Renal cortex interstitium (tissue), 11 donors: ENCODE results near the gene FHL3. TPM values are rescaled to one million over a fixed set of nuclear protein-coding genes. Genes with fewer than 3 reads are reported as not detected.
"Not testable (repeated sequence)": the region's sequence is repeated elsewhere in the genome, so short reads cannot be mapped to it uniquely, and the experiment has no call there.

Experiments
- DNase-seq, 11 donors: peaks; one replicate each; pipeline ENCODE4 v3.0.0-alpha.2; 2013; ENCODE audit warnings: low read depth in 9 of 11, low spot score in 4 of 11; ENCODE audit errors: extremely low read depth in 1 of 11
- polyA plus RNA-seq, 3 donors: library from polyadenylated mRNA; unstranded; fragments of 120-200 nt; gene quantifications; one replicate each; pipeline ENCODE4 v1.2.1, GENCODE V29; 2013; ENCODE audit not compliant: insufficient read length in 3 of 3

Gene FHL3
- polyA plus RNA-seq, 3 donors = 17.3 to 21.2 (median 18.9) TPM

DNA sequence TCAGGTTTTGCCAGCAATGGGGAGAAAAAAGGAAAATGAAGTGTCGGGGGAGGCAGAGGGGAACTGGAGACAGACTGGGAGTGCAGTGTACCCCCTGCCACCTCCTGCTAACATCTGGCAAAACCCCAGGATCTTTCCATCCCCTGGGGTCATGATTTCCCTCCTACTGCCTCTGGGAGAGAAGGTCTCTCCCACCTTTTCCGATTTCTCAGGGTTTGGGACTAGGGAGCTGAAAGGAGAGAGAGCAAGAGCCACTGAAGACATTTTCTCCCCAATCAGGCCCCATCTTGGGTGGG lies 5.1 kb downstream of the FHL3 start:
- DNase-seq = no peak

DNA sequence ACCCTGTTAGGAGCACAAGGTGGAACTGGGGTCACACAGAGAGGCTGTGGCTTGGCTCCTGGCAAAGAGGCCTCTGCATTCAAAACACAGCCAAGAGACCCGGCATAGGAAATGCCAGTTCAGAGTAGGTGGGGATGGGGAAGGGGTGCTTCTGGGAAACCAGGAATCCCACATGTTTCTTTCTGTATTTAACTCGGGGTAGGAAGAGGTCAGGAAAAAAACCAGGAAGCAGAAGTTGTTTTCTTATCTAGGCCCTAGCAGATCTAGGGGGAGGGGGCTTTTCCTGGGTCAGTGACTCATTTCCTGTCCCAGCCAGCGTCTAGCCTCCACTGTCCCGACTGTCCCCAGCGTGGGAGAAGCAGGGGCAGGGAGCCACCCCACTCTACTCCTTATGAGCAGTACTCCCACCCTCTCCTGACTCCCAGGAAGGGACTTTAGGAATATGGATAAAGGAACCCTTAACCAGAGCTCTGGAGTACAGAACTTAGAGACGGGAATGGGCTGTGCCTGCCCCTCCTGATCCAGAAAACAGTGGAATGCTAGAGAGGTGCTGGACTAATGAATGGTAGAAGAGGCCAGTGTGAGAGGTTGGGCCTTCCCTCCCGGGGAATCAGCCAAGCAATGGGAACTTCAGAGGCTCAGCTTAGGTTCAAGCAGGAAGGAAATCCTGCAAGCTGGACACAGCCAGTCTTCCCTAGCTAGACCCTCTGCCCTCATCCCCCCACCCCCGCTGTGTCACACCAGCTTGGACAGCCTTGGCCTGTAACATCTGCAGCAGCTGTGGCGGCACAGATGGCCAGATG lies 5.7 kb downstream of the FHL3 start:
- peak in 3 of 11 donors; percentile 72 to 78 (median 77) for DNase-seq

GRCh38 chr1:37998913-37999429 lies 6.3 kb downstream of the FHL3 start:
- DNase-seq = no peak

DNA sequence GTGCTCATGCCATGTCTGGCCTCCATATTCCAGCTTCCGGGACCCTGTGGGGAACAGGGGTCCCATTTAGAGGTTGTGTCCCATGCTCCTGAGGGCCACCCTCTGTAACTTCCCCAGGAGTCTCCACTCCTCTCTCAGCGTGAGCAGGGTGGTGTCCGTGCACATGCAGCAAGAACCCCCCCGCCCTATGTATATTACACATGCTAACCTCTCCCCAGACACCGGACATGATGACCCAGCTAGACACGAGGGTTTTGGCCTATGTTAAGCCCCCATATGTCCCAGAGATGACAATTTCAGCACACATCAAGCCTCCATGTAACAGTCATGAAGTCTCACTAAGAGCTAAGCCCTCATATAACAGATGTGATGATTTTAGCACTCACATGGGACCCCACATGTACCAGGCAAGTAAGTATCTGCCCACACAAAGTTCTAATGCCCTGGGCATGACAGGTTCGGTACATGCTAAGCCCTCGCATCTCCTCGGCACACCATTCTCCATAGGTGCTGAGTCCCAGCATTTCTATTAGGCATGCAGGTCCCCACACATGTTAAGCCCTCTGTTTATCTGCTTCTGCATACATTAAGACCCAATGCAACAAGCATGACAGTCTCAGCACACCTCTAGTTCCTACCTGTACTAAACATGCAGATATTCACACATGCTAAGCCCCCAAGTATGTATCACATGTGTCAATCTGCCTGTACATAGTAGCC lies 7.1 kb downstream of the FHL3 start:
- DNase-seq = no peak

DNA sequence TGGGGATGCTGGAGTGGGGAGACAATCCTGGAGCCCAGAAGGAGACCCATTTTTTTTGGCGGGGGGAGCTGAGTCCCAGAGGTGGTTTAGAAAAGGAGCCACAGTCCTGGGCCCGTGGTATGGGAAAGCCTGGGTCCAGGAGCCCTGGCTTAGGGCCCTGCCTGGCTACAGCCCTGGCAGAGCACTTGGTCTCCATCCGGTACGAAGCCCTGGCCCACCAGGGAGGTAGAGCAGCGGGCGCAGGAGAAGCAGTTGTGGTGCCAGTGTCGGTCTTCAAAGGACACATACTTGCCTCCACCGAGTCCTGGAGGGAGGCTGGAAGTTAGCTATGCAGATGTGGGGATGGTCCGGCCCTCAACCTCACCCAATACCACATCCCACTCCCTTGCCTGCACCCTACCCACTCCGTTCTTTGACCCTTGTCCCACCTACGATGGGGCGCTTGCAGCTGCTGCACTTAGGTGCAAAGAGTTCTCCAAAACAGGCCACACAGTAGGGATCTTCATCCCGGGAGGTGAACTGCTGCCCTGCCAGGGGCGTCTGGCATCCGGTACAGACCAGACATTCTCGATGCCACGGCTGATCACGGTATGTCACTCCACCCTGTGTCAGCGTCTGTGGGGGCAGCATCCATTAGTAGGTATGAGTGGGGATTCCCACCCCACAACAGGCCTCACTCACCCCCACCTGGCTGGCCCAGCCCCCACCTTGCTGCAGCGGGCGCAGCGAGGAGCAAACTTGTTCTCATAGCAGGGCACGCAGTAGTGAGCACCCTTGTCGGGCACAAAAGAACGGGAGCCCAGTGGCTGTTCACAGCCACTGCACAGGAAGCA lies 7.8 kb downstream of the FHL3 start:
- DNase-seq = no peak

GRCh38 chr1:37995751-37996345 lies 9.5 kb downstream of the FHL3 start:
- DNase-seq = peak in 6 of 11 donors; percentile 66 to 84 (median 75)

GRCh38 chr1:37994886-37995566 lies 10.3 kb downstream of the FHL3 start:
- no peak for DNase-seq

GRCh38 chr1:37989361-37989930 lies 15.9 kb downstream of the FHL3 start:
- no peak for DNase-seq

DNA sequence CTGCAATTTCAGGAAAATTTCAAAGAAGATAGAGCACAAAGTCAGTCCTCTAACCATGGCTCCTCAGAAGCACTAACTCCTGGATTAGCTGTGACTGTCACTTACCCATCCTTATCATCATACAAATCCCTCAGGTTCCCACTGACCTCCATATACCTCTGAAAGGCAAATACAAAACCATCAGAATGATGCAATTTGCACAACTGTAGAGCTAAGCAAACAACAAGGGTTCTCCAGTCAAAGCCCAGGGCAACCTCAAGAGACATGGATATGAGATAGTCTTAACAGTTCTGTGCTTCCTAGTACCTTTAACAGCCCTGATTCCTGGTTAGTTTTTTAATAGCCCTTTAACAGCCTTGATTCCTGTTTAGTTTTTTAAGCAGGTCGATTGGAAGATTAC lies 17.6 kb downstream of the FHL3 start:
- DNase-seq = no peak

DNA sequence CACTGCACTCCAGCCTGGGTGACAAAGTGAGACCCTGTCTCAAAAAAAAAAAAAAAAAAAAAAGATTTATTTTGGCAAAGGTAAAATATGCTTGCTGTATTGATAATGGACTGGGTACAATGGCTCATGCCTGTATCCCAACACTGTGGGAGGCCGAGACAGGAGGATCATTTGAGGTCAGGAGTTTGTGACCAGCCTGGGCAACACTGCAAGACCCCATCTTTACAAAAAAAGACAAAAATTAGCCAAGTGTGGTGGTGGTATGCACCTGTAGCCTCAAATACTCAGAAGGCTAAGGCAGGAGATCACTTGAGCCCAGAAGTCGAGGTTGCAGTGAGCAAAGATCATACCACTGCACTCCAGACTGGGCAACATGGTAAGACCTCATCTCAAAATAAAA lies 21.8 kb downstream of the FHL3 start:
- no peak for DNase-seq

DNA sequence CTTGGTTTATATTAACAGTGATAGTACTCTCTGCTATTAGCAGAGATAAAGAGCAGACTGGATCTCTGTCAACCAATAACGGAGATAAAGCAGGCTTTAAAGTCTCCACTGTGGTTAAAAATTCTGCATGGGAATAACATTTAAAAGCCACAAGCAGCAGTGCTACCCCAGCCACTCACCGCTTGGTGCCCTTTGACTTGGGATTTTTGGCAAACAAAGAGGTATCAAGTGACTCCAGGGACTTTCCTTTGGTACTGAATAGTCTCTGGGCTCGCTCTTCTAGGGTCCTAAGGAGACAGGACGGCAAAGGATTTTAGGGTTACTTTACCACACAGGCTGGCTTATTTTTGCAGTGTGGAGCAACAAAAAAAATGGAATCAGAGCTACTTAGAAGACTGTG lies 26.8 kb downstream of the FHL3 start:
- no peak for DNase-seq

DNA sequence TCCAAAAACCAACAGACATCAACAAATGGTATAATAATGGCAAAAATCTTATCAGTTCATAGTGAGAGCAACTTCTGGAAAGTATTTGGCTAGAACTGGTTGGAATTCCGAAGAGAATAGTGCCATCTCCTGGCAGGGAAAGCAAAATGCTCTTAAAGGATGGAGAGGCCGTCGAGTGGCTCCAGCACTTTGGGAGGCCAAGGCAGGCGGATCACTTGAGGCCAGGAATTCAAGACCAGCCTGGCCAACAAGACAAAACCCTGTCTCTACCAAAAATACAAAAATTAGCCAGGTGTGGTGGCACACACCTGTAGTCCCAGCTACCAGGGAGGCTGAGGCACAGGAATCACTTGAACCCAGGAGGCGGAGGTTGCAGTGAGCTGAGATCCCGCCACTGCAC lies 30.2 kb downstream of the FHL3 start:
- peak in 1 of 11 donors; percentile 15 for DNase-seq

GRCh38 chr1:37974567-37974966 lies 30.7 kb downstream of the FHL3 start:
- DNase-seq = no peak

GRCh38 chr1:37973684-37974083 lies 31.6 kb downstream of the FHL3 start:
- DNase-seq = not testable (repeated sequence)

GRCh38 chr1:37965301-37965700 lies 40.0 kb downstream of the FHL3 start:
- no peak for DNase-seq

GRCh38 chr1:37964106-37964505 lies 41.2 kb downstream of the FHL3 start:
- not testable (repeated sequence) for DNase-seq

DNA sequence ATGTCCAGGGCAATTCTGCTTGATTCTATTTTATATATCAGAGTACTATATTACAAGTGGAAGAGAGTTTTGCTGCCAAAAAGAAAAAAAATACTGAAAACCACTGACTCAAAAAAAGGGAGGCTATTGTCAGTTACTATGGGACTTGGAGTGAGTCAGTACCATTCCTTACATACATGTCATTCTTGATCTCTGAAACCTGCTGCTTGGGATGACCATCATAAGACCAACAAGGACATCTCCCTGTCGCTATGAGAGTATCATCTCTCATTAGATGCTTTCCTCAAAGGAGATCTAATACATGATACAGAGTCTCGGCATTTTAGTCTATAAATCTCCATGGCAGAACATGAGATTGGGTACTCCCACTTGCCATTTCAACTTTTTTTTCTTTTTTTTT lies 46.6 kb downstream of the FHL3 start:
- no peak for DNase-seq

DNA sequence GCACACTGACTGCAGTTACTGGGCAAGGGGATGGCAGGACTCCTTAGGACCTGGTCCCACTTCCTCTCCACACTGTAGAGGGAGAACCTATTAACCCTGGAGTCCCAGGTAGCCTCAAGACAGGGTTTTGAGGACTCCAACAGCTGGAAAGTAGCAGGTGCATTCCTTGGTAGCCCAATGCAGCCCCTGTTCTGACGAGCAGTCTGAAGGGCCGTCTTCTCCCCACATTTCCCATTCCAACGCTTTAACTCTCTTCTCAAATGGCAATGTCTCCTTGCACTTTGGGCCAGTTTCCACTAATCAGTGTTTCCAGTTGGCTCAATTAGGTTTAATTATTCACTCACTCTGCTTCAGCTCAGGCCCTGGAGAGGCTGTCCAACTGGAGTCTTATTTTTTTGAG lies 49.6 kb downstream of the FHL3 start:
- no peak for DNase-seq
